Measurements from ENCODE around the gene DENND2D.

DNA sequence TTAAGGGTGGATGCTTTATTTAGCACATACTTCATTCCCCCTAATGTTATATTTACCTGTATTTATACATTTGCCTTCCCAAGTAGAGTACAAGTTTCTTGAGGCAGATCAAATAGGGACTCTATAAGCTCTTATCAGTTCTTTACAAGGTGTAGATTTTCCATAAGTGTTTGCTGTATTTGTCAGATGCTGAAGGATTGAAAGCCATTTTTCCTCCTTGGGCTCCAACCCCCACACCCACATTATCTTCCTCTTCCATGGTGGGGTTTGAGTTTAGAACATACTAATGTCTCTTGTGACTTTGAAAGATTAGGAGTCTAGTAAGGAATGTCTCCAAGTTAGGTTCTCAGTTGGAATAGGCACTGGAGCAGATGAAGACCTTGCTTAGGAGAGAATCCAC, 24.6 kb upstream of the DENND2D start:
- no peak for TF ChIP-seq ZFP3 (CRISPR knock-in tag; IDR thresholded peaks at IDR 0.05)
- no peak for TF ChIP-seq OSR1 (CRISPR knock-in tag; IDR thresholded peaks at IDR 0.05)
- TF ChIP-seq ZFP30 (CRISPR knock-in tag; IDR thresholded peaks at IDR 0.05), result no peak
- TF ChIP-seq TSHZ2 (CRISPR knock-in tag; IDR thresholded peaks at IDR 0.05), result no peak
